Gastrocnemius medialis (tissue), 4 donors: ENCODE measurements around the gene ESPNL.

Source experiments
- POLR2A ChIP-seq, 2 donors: fragments of 450-650 bp; IDR thresholded peaks; one replicate each; pipeline ENCODE4 v1.6.1; 2017; ENCODE audit warnings: antibody characterized with exemption in 2 of 2, mild to moderate bottlenecking in 2 of 2, moderate library complexity in 2 of 2
- TF ChIP-seq, protein P1 (sequence below), 5 experiments: fragments of 450-650 bp in 3 of 5; fragments of 200-600 bp in 2 of 5; sonication (generic) in 2 of 5; IDR thresholded peaks in 4 of 5; conservative IDR thresholded peaks in 1 of 5; 1 replicate in 4 of 5; 2 replicates in 1 of 5; pipeline ENCODE4 v1.5.1; 2016 to 2019; ENCODE audit warnings: antibody characterized with exemption in 5 of 5, mild to moderate bottlenecking in 3 of 5, moderate library complexity in 3 of 5

DNA sequence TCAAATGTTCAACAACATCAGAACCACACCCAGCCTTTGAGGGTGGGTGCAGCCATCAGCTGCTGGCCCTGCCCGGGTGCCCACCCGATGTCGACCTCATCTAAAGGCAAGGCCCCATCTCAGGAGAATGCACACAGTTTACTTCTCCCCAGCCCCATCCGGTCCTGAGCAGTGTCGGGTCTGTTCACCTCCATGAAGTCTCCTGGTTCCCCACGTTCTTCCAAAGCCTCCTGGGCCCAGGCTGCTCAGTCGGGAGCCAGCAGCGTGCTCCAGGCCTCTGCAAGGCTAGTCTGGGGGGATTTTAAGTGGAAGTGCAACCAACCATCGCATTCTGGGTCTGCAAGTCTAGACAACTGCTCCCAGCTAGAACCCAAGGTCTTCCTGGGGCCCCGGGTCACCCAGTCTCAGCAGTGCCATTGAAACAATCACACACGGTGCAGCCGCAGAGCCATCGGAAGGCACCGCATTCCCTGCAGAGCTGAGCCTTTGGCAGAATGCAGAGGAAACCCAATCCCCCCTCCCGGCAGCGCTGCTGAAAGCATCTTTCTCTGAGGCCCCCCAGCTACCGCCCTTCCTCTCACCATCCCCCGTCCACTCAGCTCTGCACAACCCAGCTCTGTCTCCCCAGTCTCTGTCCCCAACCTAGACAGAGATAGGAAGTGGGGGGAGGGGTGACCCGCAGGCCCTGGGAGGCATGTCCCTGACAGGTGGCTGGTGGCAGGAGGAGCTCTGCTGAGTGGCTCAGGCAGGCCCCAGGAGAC, 8.5 kb downstream of the ESPNL start:
- TF ChIP-seq, protein P1, sequence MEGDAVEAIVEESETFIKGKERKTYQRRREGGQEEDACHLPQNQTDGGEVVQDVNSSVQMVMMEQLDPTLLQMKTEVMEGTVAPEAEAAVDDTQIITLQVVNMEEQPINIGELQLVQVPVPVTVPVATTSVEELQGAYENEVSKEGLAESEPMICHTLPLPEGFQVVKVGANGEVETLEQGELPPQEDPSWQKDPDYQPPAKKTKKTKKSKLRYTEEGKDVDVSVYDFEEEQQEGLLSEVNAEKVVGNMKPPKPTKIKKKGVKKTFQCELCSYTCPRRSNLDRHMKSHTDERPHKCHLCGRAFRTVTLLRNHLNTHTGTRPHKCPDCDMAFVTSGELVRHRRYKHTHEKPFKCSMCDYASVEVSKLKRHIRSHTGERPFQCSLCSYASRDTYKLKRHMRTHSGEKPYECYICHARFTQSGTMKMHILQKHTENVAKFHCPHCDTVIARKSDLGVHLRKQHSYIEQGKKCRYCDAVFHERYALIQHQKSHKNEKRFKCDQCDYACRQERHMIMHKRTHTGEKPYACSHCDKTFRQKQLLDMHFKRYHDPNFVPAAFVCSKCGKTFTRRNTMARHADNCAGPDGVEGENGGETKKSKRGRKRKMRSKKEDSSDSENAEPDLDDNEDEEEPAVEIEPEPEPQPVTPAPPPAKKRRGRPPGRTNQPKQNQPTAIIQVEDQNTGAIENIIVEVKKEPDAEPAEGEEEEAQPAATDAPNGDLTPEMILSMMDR (IDR thresholded peaks at IDR 0.05 in 4 of 5, conservative IDR thresholded peaks at IDR 0.05 in 1 of 5): no peak
- TF ChIP-seq POLR2A (IDR thresholded peaks at IDR 0.05): no peak
